ENCODE data around the gene HTR4. TPM values are rescaled to one million over a fixed set of nuclear protein-coding genes. Genes with fewer than 3 reads are reported as not detected.

HTR4 gene
- total and polyA plus RNA-seq, 4 experiments from 2014 or later: not detected

DNA sequence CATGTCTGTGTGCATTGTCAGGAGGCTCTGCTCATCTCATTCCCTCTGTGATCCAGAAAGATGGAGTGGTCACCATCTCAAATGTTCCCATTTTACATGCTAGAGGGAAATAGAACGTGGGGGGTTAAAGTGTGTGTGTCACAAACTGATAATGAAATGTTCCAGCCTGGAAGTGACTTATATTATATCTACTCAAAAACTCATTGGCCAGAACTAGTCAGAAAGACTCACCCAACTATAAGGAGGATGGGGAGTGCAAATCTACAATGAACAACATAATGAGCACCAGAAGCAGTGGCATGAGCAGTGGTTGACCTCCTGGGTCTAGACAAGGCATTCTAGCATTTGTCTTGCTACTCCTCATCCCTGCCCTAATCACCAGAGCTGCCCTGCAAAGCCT is 81.0 kb downstream of the HTR4 start:
- no peaks in the 10 kb centered on the region for H3K4me1 ChIP-seq (ENCODE audit: insufficient read depth, low read length)
- intact Hi-C loops (cut with micrococcal nuclease): loop anchor here (10.0 kb wide), 1 partner anchor 51 kb away; no protein-coding TSS in a partner anchor
- Mint-ChIP-seq H3K9me3 (peaks cover 0 to 5% (median 0%) of the 10 kb centered on the region in 8 donors), H3K27ac (no peak overlapping the region), H3K36me3 (no peaks in the 10 kb centered on the region), H3K4me3 (no peak overlapping the region), H3K4me1 (no peaks in the 10 kb centered on the region), H3K27me3 (peaks cover 4 to 6% of the 10 kb centered on the region in 2 donors)
- no peak overlapping the region for H3K4me3 ChIP-seq (ENCODE audit: low read length in 2 of 2)
- no peaks in the 10 kb centered on the region for H3K27me3 ChIP-seq (ENCODE audit: insufficient read depth, low read length)
- no peak for DNase-seq
- no peaks in the 10 kb centered on the region for H3K9me3 ChIP-seq (ENCODE audit: control insufficient read depth in 1 of 2, low read length in 2 of 2)
- ChIA-PET CTCF (ENCODE audit: partially characterized antibody) (no interaction called here), POLR2A (ENCODE audit: partially characterized antibody) (no interaction called here)
- H3K36me3 ChIP-seq (ENCODE audit: insufficient read depth, low read length): no peaks in the 10 kb centered on the region
- H3K27ac ChIP-seq (ENCODE audit: low read depth, low read length): no peak overlapping the region

DNA sequence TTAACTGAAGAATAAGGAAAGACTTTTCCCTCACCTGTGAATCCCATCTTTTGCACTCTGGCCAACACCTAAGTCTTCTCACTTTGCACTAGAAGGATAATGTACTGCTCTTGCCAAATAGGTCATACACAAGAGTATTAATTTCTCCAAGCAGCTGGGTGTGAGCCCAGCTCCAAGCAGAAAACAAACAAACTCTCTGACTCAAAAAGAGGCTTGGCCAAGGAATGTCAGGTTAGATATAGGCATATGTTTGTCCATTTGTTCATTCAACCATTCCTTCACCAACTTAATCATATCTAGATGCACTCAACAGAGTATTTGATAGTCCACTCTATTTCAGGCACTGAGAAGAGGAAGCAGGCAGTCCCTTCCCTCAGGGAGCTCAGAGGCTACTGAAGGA is 84.4 kb downstream of the HTR4 start:
- ChIA-PET CTCF (ENCODE audit: partially characterized antibody) (no interaction called here), POLR2A (ENCODE audit: partially characterized antibody) (no interaction called here)
- no peaks in the 10 kb centered on the region for H3K36me3 Mint-ChIP-seq
- no peaks in the 10 kb centered on the region for H3K4me1 ChIP-seq (ENCODE audit: insufficient read depth, low read length)
- no peaks in the 10 kb centered on the region for H3K4me1 Mint-ChIP-seq
- no peak overlapping the region for H3K27ac ChIP-seq (ENCODE audit: low read depth, low read length)
- H3K36me3 ChIP-seq (ENCODE audit: insufficient read depth, low read length): no peaks in the 10 kb centered on the region
- H3K4me3 ChIP-seq (ENCODE audit: low read length in 2 of 2): no peak overlapping the region
- H3K27me3 ChIP-seq (ENCODE audit: insufficient read depth, low read length): no peaks in the 10 kb centered on the region
- no peaks in the 10 kb centered on the region for H3K9me3 ChIP-seq (ENCODE audit: control insufficient read depth in 1 of 2, low read length in 2 of 2)
- peaks cover 8 to 11% of the 10 kb centered on the region in 2 donors for H3K27me3 Mint-ChIP-seq
- H3K9me3 Mint-ChIP-seq: peaks cover 0 to 7% (median 0%) of the 10 kb centered on the region in 8 donors
- no peak overlapping the region for H3K4me3 Mint-ChIP-seq
- no peak for DNase-seq
- H3K27ac Mint-ChIP-seq: no peak overlapping the region
- intact Hi-C loops (cut with micrococcal nuclease): loop anchor here (10.0 kb wide), 1 partner anchor 55 kb away; no protein-coding TSS in a partner anchor

DNA sequence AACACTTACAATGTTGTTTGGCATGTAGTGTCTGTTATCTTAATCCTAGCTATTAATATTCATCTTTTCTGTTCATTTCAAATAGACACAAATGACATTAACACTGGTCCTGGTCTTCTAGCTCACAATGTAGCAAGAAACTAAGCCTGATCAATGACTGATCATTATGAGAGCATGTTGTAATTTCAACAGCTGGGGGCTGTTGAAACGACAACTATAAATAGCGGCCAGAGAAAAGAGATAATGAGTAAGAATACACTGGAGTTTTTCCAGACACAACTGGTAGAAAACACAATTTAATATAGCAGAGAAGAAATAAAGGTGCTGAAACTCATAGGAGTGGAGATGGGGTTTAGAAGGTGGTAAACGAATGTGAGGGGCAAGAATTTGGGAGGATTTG is 89.2 kb downstream of the HTR4 start:
- CTCF ChIA-PET (ENCODE audit: partially characterized antibody): no interaction called here

DNA sequence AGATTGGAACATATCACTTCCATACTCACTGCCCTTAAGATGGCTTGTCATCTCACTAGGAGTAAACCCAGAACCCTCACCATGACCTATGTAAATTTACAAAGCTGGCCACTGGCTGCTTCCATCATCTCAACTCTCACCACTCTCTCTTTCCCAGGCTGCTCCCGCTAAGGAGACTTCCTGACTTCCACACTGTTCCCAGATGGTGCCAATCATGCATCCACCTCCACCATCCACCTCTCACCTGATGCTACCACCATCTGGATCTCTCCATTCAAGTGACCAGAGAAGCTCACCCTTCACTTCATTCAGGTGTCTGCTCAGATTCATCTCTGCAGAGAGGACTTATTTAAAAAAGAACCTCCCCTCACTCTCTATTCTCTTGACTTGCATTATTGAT is 91.3 kb downstream of the HTR4 start:
- H3K9me3 ChIP-seq (ENCODE audit: control insufficient read depth in 1 of 2, low read length in 2 of 2): no peaks in the 10 kb centered on the region
- no peak overlapping the region for H3K4me3 ChIP-seq (ENCODE audit: low read length in 2 of 2)
- no peaks in the 10 kb centered on the region for H3K36me3 Mint-ChIP-seq
- ChIA-PET CTCF (ENCODE audit: partially characterized antibody) (no interaction called here), POLR2A (ENCODE audit: partially characterized antibody) (no interaction called here)
- intact Hi-C loops (cut with micrococcal nuclease): no loop called here
- no peaks in the 10 kb centered on the region for H3K4me1 ChIP-seq (ENCODE audit: insufficient read depth, low read length)
- no peak overlapping the region for H3K4me3 Mint-ChIP-seq
- no peaks in the 10 kb centered on the region for H3K27me3 ChIP-seq (ENCODE audit: insufficient read depth, low read length)
- H3K27ac ChIP-seq (ENCODE audit: low read depth, low read length): no peak overlapping the region
- no peak overlapping the region for H3K27ac Mint-ChIP-seq
- H3K36me3 ChIP-seq (ENCODE audit: insufficient read depth, low read length): no peaks in the 10 kb centered on the region
- DNase-seq: no peak
- H3K9me3 Mint-ChIP-seq: peaks cover 0 to 2% (median 0%) of the 10 kb centered on the region in 8 donors
- no peaks in the 10 kb centered on the region for H3K4me1 Mint-ChIP-seq
- H3K27me3 Mint-ChIP-seq: peaks cover 17 to 25% of the 10 kb centered on the region in 2 donors

More for the DNA sequence above, 89.2 kb downstream of the HTR4 start:
- H3K27me3 ChIP-seq (ENCODE audit: insufficient read depth, low read length): no peaks in the 10 kb centered on the region
- Mint-ChIP-seq H3K9me3 (peaks cover 0 to 2% (median 0%) of the 10 kb centered on the region in 8 donors), H3K27me3 (peaks cover 16 to 23% of the 10 kb centered on the region in 2 donors), H3K27ac (no peak overlapping the region), H3K36me3 (no peaks in the 10 kb centered on the region), H3K4me3 (no peak overlapping the region), H3K4me1 (no peaks in the 10 kb centered on the region)
- H3K36me3 ChIP-seq (ENCODE audit: insufficient read depth, low read length): no peaks in the 10 kb centered on the region
- H3K4me3 ChIP-seq (ENCODE audit: low read length in 2 of 2): no peak overlapping the region
- no peaks in the 10 kb centered on the region for H3K9me3 ChIP-seq (ENCODE audit: control insufficient read depth in 1 of 2, low read length in 2 of 2)
- no peak overlapping the region for H3K27ac ChIP-seq (ENCODE audit: low read depth, low read length)
- H3K4me1 ChIP-seq (ENCODE audit: insufficient read depth, low read length): no peaks in the 10 kb centered on the region
- POLR2A ChIA-PET (ENCODE audit: partially characterized antibody): no interaction called here
- DNase-seq: no peak
- intact Hi-C loops (cut with micrococcal nuclease): no loop called here

DNA sequence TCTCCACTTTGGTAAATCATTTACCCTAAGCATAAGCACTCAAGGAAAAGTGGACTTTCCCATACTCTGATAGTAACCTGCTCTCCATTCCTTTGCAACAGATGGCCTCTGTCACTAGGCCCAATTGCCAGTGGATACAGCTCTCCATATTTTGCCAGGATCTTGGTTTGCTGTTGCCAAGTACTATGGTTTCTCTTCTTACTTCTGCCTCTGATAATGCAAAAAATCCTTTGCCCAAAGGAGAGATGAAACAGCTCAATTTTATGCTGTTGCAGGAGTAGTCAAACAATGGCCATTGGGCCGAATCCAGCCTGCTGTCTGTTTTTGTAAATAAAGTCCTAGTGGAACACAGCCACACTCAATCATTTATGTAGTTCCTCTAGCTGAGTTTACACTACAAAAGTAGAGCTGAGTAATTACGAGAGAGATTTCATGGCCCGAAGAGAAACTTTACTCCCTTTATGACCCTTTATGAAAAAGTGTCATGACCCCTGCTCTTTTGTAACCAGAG is 92.5 kb downstream of the HTR4 start:
- Histone ChIP-seq H3K27me3 (ENCODE audit: insufficient read depth, low read length) (no peaks in the 10 kb centered on the region), H3K4me3 (ENCODE audit: low read length in 2 of 2) (no peak overlapping the region), H3K9me3 (ENCODE audit: control insufficient read depth in 1 of 2, low read length in 2 of 2) (no peaks in the 10 kb centered on the region), H3K27ac (ENCODE audit: low read depth, low read length) (no peak overlapping the region), H3K4me1 (ENCODE audit: insufficient read depth, low read length) (no peaks in the 10 kb centered on the region), H3K36me3 (ENCODE audit: insufficient read depth, low read length) (no peaks in the 10 kb centered on the region)
- no peak overlapping the region for H3K27ac Mint-ChIP-seq
- H3K36me3 Mint-ChIP-seq: no peaks in the 10 kb centered on the region
- H3K9me3 Mint-ChIP-seq: peaks cover 0 to 2% (median 0%) of the 10 kb centered on the region in 8 donors
- no peak overlapping the region for H3K4me3 Mint-ChIP-seq
- H3K27me3 Mint-ChIP-seq: peaks cover 18 to 21% of the 10 kb centered on the region in 2 donors
- DNase-seq: no peak
- ChIA-PET CTCF (ENCODE audit: partially characterized antibody) (no interaction called here), POLR2A (ENCODE audit: partially characterized antibody) (no interaction called here)
- no peaks in the 10 kb centered on the region for H3K4me1 Mint-ChIP-seq
- intact Hi-C loops (cut with micrococcal nuclease): no loop called here

DNA sequence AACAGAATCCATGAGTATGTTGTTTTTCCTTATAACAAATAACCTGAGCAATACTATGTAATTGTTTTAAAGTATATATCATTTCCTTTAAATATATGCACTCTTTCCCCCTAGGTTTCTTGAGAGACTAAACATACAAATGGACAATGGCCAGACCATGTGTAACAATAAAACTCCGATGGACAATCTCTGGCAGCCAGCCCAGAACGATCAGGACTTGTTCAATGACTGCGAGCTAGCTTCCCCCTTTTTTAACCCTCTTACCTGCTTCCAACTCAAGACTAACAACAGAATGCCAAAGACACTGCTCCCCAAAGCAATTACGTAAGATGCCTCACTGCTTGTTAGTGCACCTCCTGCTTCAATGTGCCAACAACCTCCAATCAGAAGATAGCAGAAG is 94.9 kb downstream of the HTR4 start:
- Histone ChIP-seq H3K36me3 (ENCODE audit: insufficient read depth, low read length) (no peaks in the 10 kb centered on the region), H3K9me3 (ENCODE audit: control insufficient read depth in 1 of 2, low read length in 2 of 2) (no peaks in the 10 kb centered on the region), H3K27me3 (ENCODE audit: insufficient read depth, low read length) (no peaks in the 10 kb centered on the region), H3K4me3 (ENCODE audit: low read length in 2 of 2) (no peak overlapping the region), H3K4me1 (ENCODE audit: insufficient read depth, low read length) (no peaks in the 10 kb centered on the region), H3K27ac (ENCODE audit: low read depth, low read length) (no peak overlapping the region)
- H3K9me3 Mint-ChIP-seq: peaks cover 0 to 2% (median 0%) of the 10 kb centered on the region in 8 donors
- peaks cover 18 to 23% of the 10 kb centered on the region in 2 donors for H3K27me3 Mint-ChIP-seq
- intact Hi-C loops (cut with micrococcal nuclease): no loop called here
- H3K4me3 Mint-ChIP-seq: no peak overlapping the region
- H3K27ac Mint-ChIP-seq: no peak overlapping the region
- POLR2A ChIA-PET (ENCODE audit: partially characterized antibody): no interaction called here
- DNase-seq: no peak
- no peaks in the 10 kb centered on the region for H3K36me3 Mint-ChIP-seq
- CTCF ChIA-PET (ENCODE audit: partially characterized antibody): no interaction called here
- no peaks in the 10 kb centered on the region for H3K4me1 Mint-ChIP-seq

DNA sequence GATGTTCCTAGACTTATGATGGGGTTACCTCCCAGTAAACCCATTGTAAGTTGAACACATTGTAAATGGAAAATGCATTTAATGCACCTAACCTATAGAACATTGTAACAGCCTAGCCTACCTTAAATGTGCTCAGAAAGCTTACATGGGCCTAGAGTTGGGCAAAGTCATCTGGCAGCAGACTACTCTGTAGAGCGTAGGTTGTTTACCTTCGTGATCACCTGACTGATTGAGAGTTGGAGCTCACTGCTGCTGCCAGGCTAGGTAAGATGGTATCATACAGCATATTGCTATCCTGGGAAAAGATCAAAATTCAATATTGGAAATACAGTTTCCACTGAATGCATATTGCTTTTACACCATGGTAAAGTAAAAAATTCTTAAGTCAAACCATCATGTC is 95.4 kb downstream of the HTR4 start:
- Mint-ChIP-seq H3K4me3 (no peak overlapping the region), H3K36me3 (no peaks in the 10 kb centered on the region), H3K27me3 (peaks cover 14 to 21% of the 10 kb centered on the region in 2 donors), H3K27ac (no peak overlapping the region), H3K4me1 (no peaks in the 10 kb centered on the region), H3K9me3 (no peaks in the 10 kb centered on the region)
- Histone ChIP-seq H3K27ac (ENCODE audit: low read depth, low read length) (no peak overlapping the region), H3K4me1 (ENCODE audit: insufficient read depth, low read length) (no peaks in the 10 kb centered on the region), H3K27me3 (ENCODE audit: insufficient read depth, low read length) (no peaks in the 10 kb centered on the region), H3K9me3 (ENCODE audit: control insufficient read depth in 1 of 2, low read length in 2 of 2) (no peaks in the 10 kb centered on the region), H3K4me3 (ENCODE audit: low read length in 2 of 2) (no peak overlapping the region), H3K36me3 (ENCODE audit: insufficient read depth, low read length) (no peaks in the 10 kb centered on the region)
- ChIA-PET CTCF (ENCODE audit: partially characterized antibody) (no interaction called here), POLR2A (ENCODE audit: partially characterized antibody) (no interaction called here)
- no peak for DNase-seq
- intact Hi-C loops (cut with micrococcal nuclease): no loop called here

DNA sequence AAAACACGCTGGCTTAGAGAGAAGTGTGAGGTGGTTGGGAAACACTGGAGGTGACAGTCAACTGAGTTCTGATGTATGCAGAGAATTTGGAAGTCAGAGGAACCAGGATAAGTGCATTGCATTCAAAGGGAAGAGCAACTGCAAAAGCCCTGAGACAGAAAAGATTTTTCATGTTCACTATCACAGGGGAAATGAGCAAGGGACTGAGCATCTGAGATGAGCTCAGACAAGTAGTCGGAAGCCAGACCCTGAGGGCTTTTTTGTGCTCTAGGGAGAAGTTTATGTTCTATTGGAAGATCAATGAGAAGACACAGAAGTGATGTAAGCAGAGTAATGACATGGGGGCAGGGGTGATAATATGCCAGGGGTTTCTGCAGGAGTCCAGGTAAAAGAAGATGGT is 97.5 kb downstream of the HTR4 start:
- Mint-ChIP-seq H3K9me3 (no peaks in the 10 kb centered on the region), H3K4me3 (no peak overlapping the region), H3K4me1 (no peaks in the 10 kb centered on the region), H3K36me3 (no peaks in the 10 kb centered on the region), H3K27ac (no peak overlapping the region), H3K27me3 (peaks cover 6 to 10% of the 10 kb centered on the region in 2 donors)
- Histone ChIP-seq H3K4me1 (ENCODE audit: insufficient read depth, low read length) (no peaks in the 10 kb centered on the region), H3K36me3 (ENCODE audit: insufficient read depth, low read length) (no peaks in the 10 kb centered on the region), H3K9me3 (ENCODE audit: control insufficient read depth in 1 of 2, low read length in 2 of 2) (no peaks in the 10 kb centered on the region), H3K4me3 (ENCODE audit: low read length in 2 of 2) (no peak overlapping the region), H3K27me3 (ENCODE audit: insufficient read depth, low read length) (no peaks in the 10 kb centered on the region), H3K27ac (ENCODE audit: low read depth, low read length) (no peak overlapping the region)
- ChIA-PET CTCF (ENCODE audit: partially characterized antibody) (no interaction called here), POLR2A (ENCODE audit: partially characterized antibody) (no interaction called here)
- intact Hi-C loops (cut with micrococcal nuclease): no loop called here
- DNase-seq: no peak

Data from CD4-positive, alpha-beta memory T cell (primary cell).